ENCODE data around the gene DKK3.

The DKK3 gene

GRCh38 chr11:12029738-12030363 is 21.4 kb upstream of the DKK3 start:
- DNase-seq, result no peak

GRCh38 chr11:12029119-12029518 is 20.7 kb upstream of the DKK3 start:
- DNase-seq, result no peak

GRCh38 chr11:12028303-12028702 is 19.9 kb upstream of the DKK3 start:
- no peak for DNase-seq

- DNase-seq, result no peak
These were observed 18.1 kb upstream of the DKK3 start for GRCh38 chr11:12026331-12027211.

- no peak for DNase-seq
These were observed 16.0 kb upstream of the DKK3 start for GRCh38 chr11:12024254-12024926.

GRCh38 chr11:12023015-12023414 is 14.6 kb upstream of the DKK3 start:
- no peak for DNase-seq

GRCh38 chr11:12020546-12020945 is 12.1 kb upstream of the DKK3 start:
- DNase-seq, result no peak

- DNase-seq, result no peak
These were observed 11.5 kb upstream of the DKK3 start for GRCh38 chr11:12019866-12020416.

GRCh38 chr11:12019337-12019736 is 10.9 kb upstream of the DKK3 start:
- no peak for DNase-seq

- DNase-seq, result peak; percentile 14
These were observed 9.5 kb upstream of the DKK3 start for GRCh38 chr11:12017865-12018453.

GRCh38 chr11:12017243-12017678 is 8.8 kb upstream of the DKK3 start:
- no peak for DNase-seq

GRCh38 chr11:12016246-12016645 is 7.8 kb upstream of the DKK3 start:
- no peak for DNase-seq

- no peak for DNase-seq
These were observed 7.1 kb upstream of the DKK3 start for GRCh38 chr11:12015486-12015885.

GRCh38 chr11:12013781-12014180 is 5.4 kb upstream of the DKK3 start:
- DNase-seq, result no peak

GRCh38 chr11:12009617-12010321 is 1.3 kb upstream of the DKK3 start:
- DNase-seq, result no peak

- DNase-seq, result peak; percentile 25
These were observed 577 bp upstream of the DKK3 start for GRCh38 chr11:12008790-12009616.

- DNase-seq, result no peak
These were observed 1.2 kb downstream of the DKK3 start for GRCh38 chr11:12007230-12007593.

- DNase-seq, result no peak
These were observed 1.7 kb downstream of the DKK3 start for GRCh38 chr11:12006552-12007229.

- DNase-seq, result no peak
These were observed 3.0 kb downstream of the DKK3 start for GRCh38 chr11:12005476-12005875.

- DNase-seq, result no peak
These were observed 3.4 kb downstream of the DKK3 start for GRCh38 chr11:12005061-12005460.

- DNase-seq, result no peak
These were observed 4.6 kb downstream of the DKK3 start for GRCh38 chr11:12003815-12004214.

Data from hematopoietic multipotent progenitor cell treated with erythropoietin and hydrocortisone succinate and interleukin-3 and kit ligand, for 6 days (in vitro differentiated cells).